Transverse colon (tissue), 3 donors: ENCODE data around the gene RDX.

Experiments used
- POLR2A ChIP-seq: fragments of 450-650 bp; IDR thresholded peaks from one replicate; pipeline ENCODE4 v1.6.1; 2016; ENCODE audit warnings: antibody characterized with exemption, mild to moderate bottlenecking, moderate library complexity
- TF ChIP-seq, protein P1 (sequence below), 5 experiments: fragments of 200-600 bp in 3 of 5; fragments of 450-650 bp in 2 of 5; sonication (generic) in 3 of 5; IDR thresholded peaks; 1 replicate in 2 of 5; 2 replicates in 3 of 5; pipeline ENCODE4 v1.5.1; 2016 to 2017; ENCODE audit warnings: antibody characterized with exemption in 5 of 5, inconsistent platforms in 3 of 5, mild to moderate bottlenecking in 2 of 5, moderate library complexity in 1 of 5

DNA sequence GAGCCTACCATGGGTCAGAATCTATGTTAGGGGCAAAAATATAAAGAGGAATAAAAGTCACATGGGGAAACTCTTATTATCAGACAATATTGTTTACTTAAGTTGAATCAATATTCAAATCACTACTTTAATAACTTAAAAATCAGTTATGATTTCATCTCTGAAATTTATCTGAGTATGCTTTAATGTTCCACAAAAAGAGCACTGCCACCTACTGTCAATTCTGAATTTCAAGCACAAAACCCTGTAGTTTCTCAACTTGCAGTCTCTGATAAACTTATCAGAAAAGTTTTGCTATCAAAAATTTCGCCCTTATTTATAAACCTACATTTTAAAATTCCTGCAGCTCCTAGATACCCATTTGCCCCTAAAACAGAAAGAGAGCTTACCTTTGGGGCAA lies 47.3 kb downstream of the RDX start:
- TF ChIP-seq POLR2A = no peak
- TF ChIP-seq, protein P1, sequence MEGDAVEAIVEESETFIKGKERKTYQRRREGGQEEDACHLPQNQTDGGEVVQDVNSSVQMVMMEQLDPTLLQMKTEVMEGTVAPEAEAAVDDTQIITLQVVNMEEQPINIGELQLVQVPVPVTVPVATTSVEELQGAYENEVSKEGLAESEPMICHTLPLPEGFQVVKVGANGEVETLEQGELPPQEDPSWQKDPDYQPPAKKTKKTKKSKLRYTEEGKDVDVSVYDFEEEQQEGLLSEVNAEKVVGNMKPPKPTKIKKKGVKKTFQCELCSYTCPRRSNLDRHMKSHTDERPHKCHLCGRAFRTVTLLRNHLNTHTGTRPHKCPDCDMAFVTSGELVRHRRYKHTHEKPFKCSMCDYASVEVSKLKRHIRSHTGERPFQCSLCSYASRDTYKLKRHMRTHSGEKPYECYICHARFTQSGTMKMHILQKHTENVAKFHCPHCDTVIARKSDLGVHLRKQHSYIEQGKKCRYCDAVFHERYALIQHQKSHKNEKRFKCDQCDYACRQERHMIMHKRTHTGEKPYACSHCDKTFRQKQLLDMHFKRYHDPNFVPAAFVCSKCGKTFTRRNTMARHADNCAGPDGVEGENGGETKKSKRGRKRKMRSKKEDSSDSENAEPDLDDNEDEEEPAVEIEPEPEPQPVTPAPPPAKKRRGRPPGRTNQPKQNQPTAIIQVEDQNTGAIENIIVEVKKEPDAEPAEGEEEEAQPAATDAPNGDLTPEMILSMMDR (IDR thresholded peaks at IDR 0.05) = no peak
